Measurements from ENCODE around the gene ANAPC5. TPM values are rescaled to one million over a fixed set of nuclear protein-coding genes. Genes with fewer than 3 reads are reported as not detected.
"Not testable (repeated sequence)": the region's sequence is repeated elsewhere in the genome, so short reads cannot be mapped to it uniquely, and the experiment has no call there.

ANAPC5 gene
- polyA plus RNA-seq, 10 donors, result 88.0 to 164 (median 110) TPM

- not testable (repeated sequence) for DNase-seq
Observed at GRCh38 chr12:121374945-121375584, 22.9 kb upstream of the ANAPC5 start.

GRCh38 chr12:121374336-121374735 lies 22.1 kb upstream of the ANAPC5 start:
- not testable (repeated sequence) for DNase-seq

- no peak for DNase-seq
Observed at GRCh38 chr12:121373755-121374154, 21.5 kb upstream of the ANAPC5 start.

- no peak for DNase-seq
Observed at GRCh38 chr12:121371404-121371803, 19.2 kb upstream of the ANAPC5 start.

GRCh38 chr12:121366063-121366459 lies 13.8 kb upstream of the ANAPC5 start:
- DNase-seq, result no peak

- no peak for DNase-seq
Observed at GRCh38 chr12:121365416-121366062, 13.3 kb upstream of the ANAPC5 start.

- no peak for DNase-seq
Observed at GRCh38 chr12:121364683-121365121, 12.5 kb upstream of the ANAPC5 start.

- DNase-seq, result no peak
Observed at GRCh38 chr12:121358073-121358472, 5.9 kb upstream of the ANAPC5 start.

GRCh38 chr12:121357331-121357730 lies 5.1 kb upstream of the ANAPC5 start:
- no peak for DNase-seq

- DNase-seq, result no peak
Observed at GRCh38 chr12:121356657-121357056, 4.4 kb upstream of the ANAPC5 start.

- no peak for DNase-seq
Observed at GRCh38 chr12:121355818-121356217, 3.6 kb upstream of the ANAPC5 start.

GRCh38 chr12:121352682-121353018 lies 439 bp upstream of the ANAPC5 start:
- no peak for DNase-seq

GRCh38 chr12:121346747-121347146 lies 5.5 kb downstream of the ANAPC5 start:
- no peak for DNase-seq

- DNase-seq, result no peak
Observed at GRCh38 chr12:121345151-121345815, 6.9 kb downstream of the ANAPC5 start.

- no peak for DNase-seq
Observed at GRCh38 chr12:121344506-121344905, 7.7 kb downstream of the ANAPC5 start.

GRCh38 chr12:121337416-121337815 lies 14.8 kb downstream of the ANAPC5 start:
- DNase-seq, result no peak

- peak; percentile 39 to 69 (median 56) for DNase-seq
Observed at GRCh38 chr12:121334513-121335343, 17.5 kb downstream of the ANAPC5 start.

GRCh38 chr12:121333747-121334146 lies 18.5 kb downstream of the ANAPC5 start:
- DNase-seq, result no peak

GRCh38 chr12:121331248-121331647 lies 21.0 kb downstream of the ANAPC5 start:
- no peak for DNase-seq

- DNase-seq, result no peak
Observed at GRCh38 chr12:121330692-121331091, 21.5 kb downstream of the ANAPC5 start.

GRCh38 chr12:121330195-121330594 lies 22.0 kb downstream of the ANAPC5 start:
- no peak for DNase-seq

GRCh38 chr12:121328620-121329019 lies 23.6 kb downstream of the ANAPC5 start:
- DNase-seq, result no peak

All from muscle of back (tissue), 11 donors.